GM23338 (cell line): ENCODE data around the gene DOCK7.
"Not testable (repeated sequence)": the region's sequence is repeated elsewhere in the genome, so short reads cannot be mapped to it uniquely, and the experiment has no call there.

Experiments used
- CREB1 ChIP-seq: fragments of 250-450 bp; sonication (Bioruptor Pico); IDR thresholded peaks from 2 replicates; pipeline ENCODE4 v1.5.0; 2020; ENCODE audit warnings: low read depth, mild to moderate bottlenecking, moderate library complexity
- CTCF ChIP-seq, 2 experiments: fragments of 200-600 bp in 1 of 2; sonication (generic) in 1 of 2; conservative IDR thresholded peaks; 2 replicates each; pipeline versions ENCODE4 v1.5.1 to v1.6.1; 2016 to 2017; ENCODE audit warnings: antibody characterized with exemption in 2 of 2, low read depth in 2 of 2, mild to moderate bottlenecking in 2 of 2, moderate library complexity in 1 of 2
- EZH2 ChIP-seq: fragments of 200-600 bp; sonication (generic); IDR thresholded peaks from one replicate; pipeline ENCODE4 v1.8.0; 2017; ENCODE audit warnings: antibody characterized with exemption, mild to moderate bottlenecking, low read depth; ENCODE audit not compliant: unreplicated experiment
- EZH2phosphoT487 ChIP-seq: fragments of 200-600 bp; sonication (generic); IDR thresholded peaks from one replicate; pipeline ENCODE4 v1.8.1; 2018; ENCODE audit warnings: antibody characterized with exemption; ENCODE audit not compliant: unreplicated experiment
- JUNB ChIP-seq: IDR thresholded peaks from one replicate; pipeline ENCODE4 v1.6.1; 2016; ENCODE audit warnings: antibody characterized with exemption; ENCODE audit not compliant: unreplicated experiment
- NANOG ChIP-seq: IDR thresholded peaks from 2 replicates; pipeline ENCODE4 v1.6.1; 2016; ENCODE audit warnings: antibody characterized with exemption, borderline replicate concordance
- POLR2AphosphoS5 ChIP-seq: IDR thresholded peaks from 2 replicates; pipeline ENCODE4 v1.6.1; 2016; ENCODE audit warnings: antibody characterized with exemption, low read depth
- REST ChIP-seq: IDR thresholded peaks from one replicate; pipeline ENCODE4 v1.6.1; 2018; ENCODE audit warnings: antibody characterized with exemption; ENCODE audit not compliant: unreplicated experiment
- STAT1 ChIP-seq: IDR thresholded peaks from one replicate; pipeline ENCODE4 v1.6.1; 2016; ENCODE audit warnings: antibody characterized with exemption; ENCODE audit not compliant: unreplicated experiment
- ZNF114 ChIP-seq: fragments of 250-450 bp; sonication (Bioruptor Pico); IDR thresholded peaks from 2 replicates; pipeline ENCODE4 v1.5.0; 2020; ENCODE audit warnings: mild to moderate bottlenecking, moderate library complexity
- ZNF331 ChIP-seq: fragments of 250-450 bp; sonication (Bioruptor Pico); IDR thresholded peaks from 2 replicates; pipeline ENCODE4 v1.5.0; 2020; ENCODE audit warnings: low read depth, mild to moderate bottlenecking, moderate library complexity
- ZNF462 ChIP-seq: fragments of 250-450 bp; sonication (Bioruptor Pico); IDR thresholded peaks from 2 replicates; pipeline ENCODE4 v1.5.0; 2020; ENCODE audit warnings: mild to moderate bottlenecking, moderate library complexity
- TF ChIP-seq, protein P1 (sequence below): IDR thresholded peaks from 2 replicates; pipeline ENCODE4 v1.6.1; 2016; ENCODE audit warnings: antibody characterized with exemption

DNA sequence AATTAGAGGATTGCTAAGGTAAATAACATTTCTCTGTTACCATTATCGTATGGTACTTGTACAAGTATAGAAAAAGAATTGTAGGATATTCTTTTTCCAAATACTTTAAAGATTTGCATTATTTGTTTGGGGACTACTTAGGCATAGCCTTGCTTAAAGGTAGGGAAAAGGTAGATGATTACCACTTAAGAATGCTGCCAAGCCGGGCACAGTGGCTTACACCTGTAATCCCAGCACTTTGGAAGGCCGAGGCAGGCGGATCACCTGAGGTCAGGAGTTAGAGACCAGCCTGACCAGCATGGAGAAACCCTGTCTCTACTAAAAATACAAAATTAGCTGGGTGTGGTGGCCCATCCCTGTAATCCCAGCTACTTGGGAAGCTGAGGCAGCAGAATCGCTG lies 10.0 kb upstream of the DOCK7 start:
- TF ChIP-seq EZH2; CTCF (conservative IDR thresholded peaks at IDR 0.05; ENCODE audit: low read depth in 2 of 2); REST; EZH2phosphoT487; JUNB; POLR2AphosphoS5; ZNF114 (CRISPR knock-in tag); CREB1 (CRISPR knock-in tag); ZNF331 (CRISPR knock-in tag); NANOG; STAT1; ZNF462 (CRISPR knock-in tag): not testable (repeated sequence)
- TF ChIP-seq, protein P1, sequence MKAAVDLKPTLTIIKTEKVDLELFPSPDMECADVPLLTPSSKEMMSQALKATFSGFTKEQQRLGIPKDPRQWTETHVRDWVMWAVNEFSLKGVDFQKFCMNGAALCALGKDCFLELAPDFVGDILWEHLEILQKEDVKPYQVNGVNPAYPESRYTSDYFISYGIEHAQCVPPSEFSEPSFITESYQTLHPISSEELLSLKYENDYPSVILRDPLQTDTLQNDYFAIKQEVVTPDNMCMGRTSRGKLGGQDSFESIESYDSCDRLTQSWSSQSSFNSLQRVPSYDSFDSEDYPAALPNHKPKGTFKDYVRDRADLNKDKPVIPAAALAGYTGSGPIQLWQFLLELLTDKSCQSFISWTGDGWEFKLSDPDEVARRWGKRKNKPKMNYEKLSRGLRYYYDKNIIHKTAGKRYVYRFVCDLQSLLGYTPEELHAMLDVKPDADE = not testable (repeated sequence)
